Measurements from ENCODE around the gene HSD17B13.
"Not testable (repeated sequence)": the region's sequence is repeated elsewhere in the genome, so short reads cannot be mapped to it uniquely, and the experiment has no call there.

Gene HSD17B13

DNA sequence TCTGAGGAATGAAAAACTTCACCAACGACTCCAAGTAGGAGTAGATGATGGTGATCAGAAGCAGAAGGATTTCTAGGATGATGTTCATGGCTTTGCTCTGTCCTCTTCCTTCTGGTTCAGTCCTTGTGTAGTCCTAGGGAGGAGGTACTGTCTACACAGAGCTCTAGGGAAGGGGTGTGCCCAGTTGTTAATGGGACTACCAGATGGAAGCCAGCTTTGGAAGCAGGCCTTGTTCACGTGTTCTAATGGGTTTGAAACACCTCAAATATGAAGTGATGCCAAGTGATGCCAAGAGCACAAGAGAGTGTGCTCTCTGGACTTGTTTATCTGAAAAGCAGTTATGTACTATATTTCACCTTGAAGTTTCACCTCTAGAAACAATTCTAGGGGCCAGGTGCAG is at the start of gene HSD17B13:
Gene HSD17B13, minus strand, starts transcription at position 129 of the 400 bp plus-strand sequence. Its CDS starts 41 bp downstream, at position 88.
- no peak within 1 kb of the TSS for H3K4me3 ChIP-seq (ENCODE audit: low read depth, low read length)
- DNase-seq (ENCODE audit: low read depth) = no peak

GRCh38 chr4:87370068-87370467 is 47.4 kb upstream of the HSD17B13 start:
- no peak for DNase-seq (ENCODE audit: low read depth)
- no peak overlapping the region for H3K4me3 ChIP-seq (ENCODE audit: low read depth, low read length)

DNA sequence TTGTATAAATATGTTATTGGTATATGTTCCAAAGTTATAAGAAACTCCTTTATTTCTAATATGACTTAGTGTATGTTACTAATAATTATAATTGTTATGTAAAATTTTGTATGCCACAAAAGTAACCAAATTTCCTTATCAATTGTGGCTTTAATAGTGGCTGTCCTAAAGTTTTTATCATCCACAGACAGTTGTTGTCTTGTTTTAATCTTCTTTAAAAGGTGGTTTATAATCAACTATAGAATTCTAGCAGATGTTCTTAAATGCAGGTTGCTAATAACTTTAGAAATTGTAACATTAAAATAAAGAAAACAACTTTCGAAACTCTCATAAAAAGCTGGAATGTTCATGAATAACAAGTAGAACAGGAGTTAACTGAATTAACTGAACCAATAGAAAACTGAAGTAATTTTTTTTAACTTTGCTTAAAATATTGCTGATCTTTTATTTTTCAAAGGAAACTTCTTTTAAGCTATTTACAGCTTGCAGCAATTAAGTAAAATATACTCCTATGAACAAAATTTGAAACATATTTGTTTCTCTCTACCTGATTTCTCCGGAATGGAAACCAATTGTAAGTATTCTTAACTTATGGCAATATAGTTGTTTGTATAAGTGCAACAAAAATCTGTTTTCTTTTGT is 44.0 kb upstream of the HSD17B13 start:
- no peak for DNase-seq (ENCODE audit: low read depth)
- no peak overlapping the region for H3K4me3 ChIP-seq (ENCODE audit: low read depth, low read length)

GRCh38 chr4:87365348-87365747 is 42.7 kb upstream of the HSD17B13 start:
- no peak for DNase-seq (ENCODE audit: low read depth)
- no peak overlapping the region for H3K4me3 ChIP-seq (ENCODE audit: low read depth, low read length)

- no peak overlapping the region for H3K4me3 ChIP-seq (ENCODE audit: low read depth, low read length)
- no peak for DNase-seq (ENCODE audit: low read depth)
Observed at GRCh38 chr4:87363552-87363951, 40.9 kb upstream of the HSD17B13 start.

- no peak for DNase-seq (ENCODE audit: low read depth)
- no peak overlapping the region for H3K4me3 ChIP-seq (ENCODE audit: low read depth, low read length)
Observed at GRCh38 chr4:87360338-87360935, 37.8 kb upstream of the HSD17B13 start.

GRCh38 chr4:87359258-87359657 is 36.6 kb upstream of the HSD17B13 start:
- H3K4me3 ChIP-seq (ENCODE audit: low read depth, low read length) = no peak overlapping the region
- DNase-seq (ENCODE audit: low read depth) = no peak

- no peak overlapping the region for H3K4me3 ChIP-seq (ENCODE audit: low read depth, low read length)
- DNase-seq (ENCODE audit: low read depth) = no peak
Observed at GRCh38 chr4:87356832-87357526, 34.3 kb upstream of the HSD17B13 start.

GRCh38 chr4:87354168-87355102 is 31.8 kb upstream of the HSD17B13 start:
- DNase-seq (ENCODE audit: low read depth) = no peak
- H3K4me3 ChIP-seq (ENCODE audit: low read depth, low read length) = no peak overlapping the region

DNA sequence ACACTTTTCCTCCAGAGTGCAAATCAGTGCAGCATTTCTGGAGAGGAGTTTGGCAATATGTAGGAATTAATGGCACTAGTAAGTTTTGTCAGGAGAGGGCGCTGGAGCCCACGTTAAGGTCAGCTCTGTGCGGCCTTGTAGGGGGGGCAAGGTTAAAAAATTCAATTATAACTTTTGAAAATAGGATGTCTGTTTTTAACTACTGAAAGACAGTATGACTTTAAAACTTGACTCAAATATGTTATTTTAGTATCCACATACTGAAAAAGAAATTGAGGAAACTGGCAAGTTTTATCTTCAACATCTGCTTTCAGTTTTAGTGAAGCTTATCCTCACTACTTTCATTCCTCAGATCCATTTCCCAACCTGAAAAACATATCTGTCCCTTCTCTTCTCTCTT is 30.9 kb upstream of the HSD17B13 start:
- H3K4me3 ChIP-seq (ENCODE audit: low read depth, low read length) = no peak overlapping the region
- DNase-seq (ENCODE audit: low read depth) = no peak

DNA sequence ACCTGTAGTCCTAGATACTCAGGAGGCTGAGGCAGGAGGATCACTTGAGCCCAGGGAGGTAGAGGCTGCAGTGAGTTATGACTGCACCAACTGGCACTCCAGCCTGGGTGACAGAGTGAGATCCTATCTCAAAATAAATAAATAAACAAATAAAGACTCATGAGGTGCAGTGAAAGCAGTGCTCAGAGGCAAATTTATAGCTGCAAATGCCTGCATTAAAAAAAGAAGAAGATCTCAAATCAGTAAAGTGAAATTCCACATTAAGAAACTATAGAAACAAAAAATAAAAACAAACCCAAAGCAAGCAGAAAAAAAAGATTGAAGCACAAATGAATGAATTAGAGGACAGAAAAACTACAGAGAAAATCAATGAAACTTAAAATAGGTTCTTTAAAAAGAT is 22.5 kb upstream of the HSD17B13 start:
- DNase-seq (ENCODE audit: low read depth) = no peak
- H3K4me3 ChIP-seq (ENCODE audit: low read depth, low read length) = no peak overlapping the region

DNA sequence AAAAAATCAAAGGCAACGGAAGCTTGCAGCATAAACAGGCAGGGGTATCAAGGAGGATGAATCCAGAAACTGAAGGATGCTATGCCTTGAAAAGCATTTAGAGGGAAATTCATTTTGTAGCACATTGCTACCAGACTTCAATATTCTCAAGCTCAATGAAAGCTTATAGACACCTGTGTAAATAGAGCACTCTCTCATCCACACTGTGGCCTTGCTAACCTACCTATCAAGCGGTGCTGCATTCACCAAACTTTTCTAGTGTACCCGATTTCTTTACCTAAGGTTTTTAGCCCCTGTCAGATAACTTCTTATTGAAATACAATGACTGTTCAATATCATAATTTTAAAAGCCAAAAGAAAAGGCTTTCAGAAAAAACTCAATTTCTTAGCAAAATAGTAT is 20.2 kb upstream of the HSD17B13 start:
- DNase-seq (ENCODE audit: low read depth) = no peak
- H3K4me3 ChIP-seq (ENCODE audit: low read depth, low read length) = no peak overlapping the region

DNA sequence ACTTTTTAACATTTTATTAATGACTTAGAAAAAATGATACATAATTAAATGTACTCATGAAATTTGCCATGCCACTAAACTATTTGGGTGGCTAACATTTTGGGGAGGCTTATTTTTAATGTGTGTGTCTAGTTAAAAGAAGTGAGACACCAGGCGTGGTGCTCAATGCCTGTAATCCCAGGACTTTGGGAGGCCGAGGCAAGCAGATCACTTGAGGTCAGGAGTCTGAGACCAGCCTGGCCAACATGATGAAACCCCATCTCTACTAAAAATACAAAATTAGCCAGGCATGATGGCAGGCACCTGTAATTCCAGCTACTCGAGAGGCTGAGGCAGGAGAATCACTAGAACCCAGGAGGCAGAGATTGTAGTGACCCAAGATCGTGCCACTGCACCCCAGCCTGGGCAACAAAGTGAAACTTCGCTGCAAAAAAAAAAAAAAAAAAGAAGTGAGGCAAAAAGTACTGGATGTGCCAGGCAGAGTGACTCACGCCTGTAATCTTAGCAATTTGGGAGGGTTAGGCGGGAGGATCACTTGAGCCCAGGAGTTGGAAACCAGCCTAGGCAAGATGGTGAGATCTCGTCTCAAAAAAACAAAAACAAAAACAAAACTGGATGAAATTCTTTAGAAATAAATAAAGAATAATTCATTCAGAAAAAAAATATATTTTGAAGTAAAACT is 19.4 kb upstream of the HSD17B13 start:
- not testable (repeated sequence) for H3K4me3 ChIP-seq (ENCODE audit: low read depth, low read length); DNase-seq (ENCODE audit: low read depth)

DNA sequence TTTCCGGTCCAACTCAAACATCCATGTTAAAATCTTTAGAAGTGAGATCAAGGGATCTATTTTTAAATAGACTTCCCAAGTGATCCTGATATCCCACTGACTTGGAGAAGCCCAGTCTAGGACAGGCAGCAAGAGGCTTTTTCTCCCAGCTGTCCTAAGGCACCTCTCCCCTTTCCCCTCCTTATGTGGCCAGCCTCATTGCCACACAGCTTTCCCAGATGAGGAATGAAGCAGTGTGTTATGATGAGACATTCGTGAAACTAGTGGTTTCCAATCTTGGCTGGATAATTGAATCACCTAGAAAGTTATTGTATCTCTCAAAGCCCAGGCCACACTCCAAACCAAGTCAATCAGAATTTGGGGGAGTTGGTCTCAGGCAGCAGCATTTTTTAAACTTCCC is 16.8 kb upstream of the HSD17B13 start:
- no peak for DNase-seq (ENCODE audit: low read depth)
- H3K4me3 ChIP-seq (ENCODE audit: low read depth, low read length) = no peak overlapping the region

DNA sequence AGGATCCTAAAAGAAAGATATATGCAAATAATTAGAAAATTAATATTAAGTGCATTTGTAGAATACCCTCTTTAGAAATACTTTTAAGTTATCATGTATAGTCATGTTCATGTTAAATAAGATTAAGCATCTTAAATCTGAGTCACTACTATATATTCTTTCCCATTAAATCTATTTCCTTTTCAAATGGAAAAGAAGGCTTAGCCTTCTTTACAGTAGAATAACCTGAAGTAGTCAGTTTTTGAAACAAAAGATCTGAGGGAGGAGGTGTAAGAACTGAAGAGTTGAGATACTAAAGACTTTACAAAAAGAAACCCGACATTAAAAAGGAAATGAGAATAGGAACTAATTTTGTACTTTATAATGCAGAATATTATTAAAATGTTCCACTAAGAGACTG is 14.7 kb upstream of the HSD17B13 start:
- no peak for DNase-seq (ENCODE audit: low read depth)
- H3K4me3 ChIP-seq (ENCODE audit: low read depth, low read length) = no peak overlapping the region

- no peak for DNase-seq (ENCODE audit: low read depth)
- H3K4me3 ChIP-seq (ENCODE audit: low read depth, low read length) = no peak overlapping the region
Observed at GRCh38 chr4:87333267-87333666, 10.6 kb upstream of the HSD17B13 start.

GRCh38 chr4:87330761-87331160 is 8.1 kb upstream of the HSD17B13 start:
- no peak for DNase-seq (ENCODE audit: low read depth)

DNA sequence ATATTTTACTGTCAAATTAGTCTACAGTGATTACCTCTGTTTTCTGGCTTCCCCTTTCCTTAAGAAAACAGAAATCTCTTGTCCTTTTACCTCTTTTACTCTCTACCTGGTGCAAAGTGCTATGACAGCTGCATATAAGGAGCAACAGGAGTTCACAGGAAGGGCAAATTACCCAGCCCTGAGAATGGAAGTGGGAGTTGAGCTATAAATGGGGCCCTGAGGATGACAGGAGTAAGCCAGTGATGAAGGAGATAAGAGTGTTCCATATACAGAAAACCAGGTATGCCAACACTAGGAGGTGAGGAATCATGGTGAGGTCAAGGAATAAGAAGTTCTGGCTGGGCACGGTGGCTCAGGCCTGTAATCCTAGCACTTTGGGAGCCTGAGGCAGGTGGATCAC is 4.5 kb upstream of the HSD17B13 start:
- no peak for DNase-seq (ENCODE audit: low read depth)
- H3K4me3 ChIP-seq (ENCODE audit: low read depth, low read length) = no peak overlapping the region

More at GRCh38 chr4:87330761-87331160, 8.1 kb upstream of the HSD17B13 start:
- H3K4me3 ChIP-seq (ENCODE audit: low read depth, low read length) = no peak overlapping the region

- no peak for DNase-seq (ENCODE audit: low read depth)
- no peak overlapping the region for H3K4me3 ChIP-seq (ENCODE audit: low read depth, low read length)
Observed at GRCh38 chr4:87326460-87326859, 3.8 kb upstream of the HSD17B13 start.
